B cell (primary cell): ENCODE results near the gene SPECC1L.

ENCODE experiments used
- CTCF ChIP-seq: fragments of 200-600 bp; IDR thresholded peaks from one replicate; pipeline ENCODE4 v1.8.0; 2022; ENCODE audit warnings: antibody characterized with exemption, mild to moderate bottlenecking
- EZH2 ChIP-seq: IDR thresholded peaks from 2 replicates; pipeline ENCODE4 v1.6.1; 2012; ENCODE audit warnings: borderline replicate concordance, low read depth, mild to moderate bottlenecking, moderate library complexity, low read length; ENCODE audit not compliant: insufficient read depth, poor library complexity, severe bottlenecking

GRCh38 chr22:24427500-24428164 is 157.0 kb downstream of the SPECC1L start, which contains the start of gene ADORA2A:
- TF ChIP-seq CTCF (no peak), EZH2 (no peak)
